ENCODE measurements around the gene SULT1A1. TPM values are rescaled to one million over a fixed set of nuclear protein-coding genes. Genes with fewer than 3 reads are reported as not detected.

SULT1A1 gene
- total and polyA plus RNA-seq, 2 of the 8 experiments (the other 6 are each of a cell fraction or from before 2014, with no cell fraction given): 2.1 to 4.0 TPM

DNA sequence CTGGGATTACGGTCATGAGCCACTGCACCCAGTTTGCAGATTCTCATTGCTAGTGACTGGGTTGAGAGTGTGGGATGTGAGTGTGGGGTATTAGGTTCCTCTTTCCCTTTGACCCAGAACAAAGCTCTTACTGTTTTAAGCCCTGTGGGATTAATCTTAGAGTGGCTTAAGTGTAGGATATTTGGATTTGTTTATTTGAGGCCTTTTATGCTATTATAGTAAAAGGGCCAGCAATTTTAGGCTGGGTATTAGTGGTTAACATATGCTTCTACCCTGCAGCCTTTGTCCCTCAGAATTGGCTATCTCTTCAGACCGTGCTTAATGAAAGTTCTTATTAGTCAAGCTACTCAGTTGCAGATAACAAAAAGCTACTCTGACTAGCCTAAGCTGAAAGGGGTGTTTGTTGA is 52.9 kb downstream of the SULT1A1 start:
- Histone ChIP-seq H4K91ac (replicated peaks; ENCODE audit: insufficient read length, low read length) (no peak overlapping the region), H4K5ac (ENCODE audit: insufficient read length, low read depth, low read length) (no peak overlapping the region), H2BK12ac (ENCODE audit: low read depth, low read length) (no peak overlapping the region), H3K27me3 (replicated peaks in 1 of 4; ENCODE audit: control insufficient read depth in 3 of 4, extremely low read depth in 1 of 4, insufficient read depth in 3 of 4, low read length in 3 of 4) (no peaks in the 10 kb centered on the region), H2AK5ac (ENCODE audit: low read depth, low read length) (no peak overlapping the region), H3K36me3 (ENCODE audit: control insufficient read depth in 2 of 4, insufficient read depth in 4 of 4, low read length in 3 of 4) (no peaks in the 10 kb centered on the region; a peak in 1 of 8 replicates), H2BK15ac (ENCODE audit: low read length) (no peak overlapping the region), H3K4me1 (replicated peaks in 1 of 4; ENCODE audit: control insufficient read depth in 3 of 4, insufficient read depth in 4 of 4, low read length in 3 of 4) (no peaks in the 10 kb centered on the region), H4K8ac (ENCODE audit: extremely low read depth, insufficient read depth, low read length) (no peak overlapping the region), H3K23ac (ENCODE audit: insufficient read length) (no peak overlapping the region), H2BK120ac (replicated peaks; ENCODE audit: low read depth, low read length) (no peak overlapping the region), H3K79me1 (ENCODE audit: low read depth, low read length) (no peaks in the 10 kb centered on the region; the same call in 1 of the 2 replicates), H3K9me3 (ENCODE audit: insufficient read depth in 2 of 2, low read depth in 1 of 2, low read length in 1 of 2) (no peaks in the 10 kb centered on the region), H3K23me2 (ENCODE audit: low read depth, low read length) (no peaks in the 10 kb centered on the region), H3K14ac (ENCODE audit: insufficient read length) (no peak overlapping the region), H2AFZ (ENCODE audit: low read length) (no peak overlapping the region), H2BK5ac (ENCODE audit: low read depth, low read length) (no peak overlapping the region), H3K18ac (ENCODE audit: extremely low read depth, low read length) (no peak overlapping the region), H3K4me2 (ENCODE audit: insufficient read depth in 1 of 2, low read depth in 2 of 2, low read length in 2 of 2) (no peak overlapping the region), H4K20me1 (replicated peaks in 1 of 2; ENCODE audit: control insufficient read depth in 1 of 2, insufficient read depth in 2 of 2, low read length in 2 of 2) (peaks cover 0 to 2% of the 10 kb centered on the region in 2 experiments), H3K4me3 (ENCODE audit: extremely low read depth in 1 of 4, insufficient read depth in 2 of 4, low read depth in 3 of 4, low read length in 4 of 4) (no peak overlapping the region), H3K56ac (replicated peaks; ENCODE audit: insufficient read length, low read depth, low read length) (no peak overlapping the region), H3K9ac (replicated peaks in 1 of 4; ENCODE audit: extremely low read depth in 1 of 4, low read depth in 3 of 4, low read length in 3 of 4) (no peak overlapping the region), H2BK20ac (ENCODE audit: low read length) (no peak overlapping the region), H3K4ac (replicated peaks; ENCODE audit: insufficient read length, low read depth, low read length) (no peak overlapping the region), H3K79me2 (ENCODE audit: control insufficient read depth in 1 of 2, insufficient read depth in 2 of 2, low read length in 2 of 2) (peaks cover 0 to 3% of the 10 kb centered on the region in 2 experiments; a peak in 2 of 4 replicates), H3K27ac (ENCODE audit: low read depth, low read length) (no peak overlapping the region)
- TF ChIP-seq JUND (IDR thresholded peaks at IDR 0.05; ENCODE audit: low read length) (no peak), RXRA (IDR thresholded peaks at IDR 0.05; ENCODE audit: insufficient read depth, low read depth, low read length) (no peak)
- TF ChIP-seq, protein P1, sequence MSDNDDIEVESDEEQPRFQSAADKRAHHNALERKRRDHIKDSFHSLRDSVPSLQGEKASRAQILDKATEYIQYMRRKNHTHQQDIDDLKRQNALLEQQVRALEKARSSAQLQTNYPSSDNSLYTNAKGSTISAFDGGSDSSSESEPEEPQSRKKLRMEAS (IDR thresholded peaks at IDR 0.05): no peak
- DNase-seq (ENCODE audit: low read depth in 1 of 2, low spot score in 2 of 2) (no peak), FAIRE-seq (no peak)
- 93% methylated on average over 2 of the region's 2 CpGs; no CpG with 5 or more reads in 1 of the 2 experiments for WGBS, 2 experiments (ENCODE audit: extremely low coverage in 1 of 2, insufficient coverage in 1 of 2, insufficient read length in 1 of 2, insufficient replicate concordance in 2 of 2, low coverage in 1 of 2, low lambda C conversion rate in 2 of 2, missing lambda C conversion rate in 1 of 2)
- CTCF ChIA-PET (ENCODE audit: partially characterized antibody): interaction anchor here (0.6 to 1.1 kb wide), 3 partner anchors 18 to 40 kb away, joined by 3 to 4 read pairs (median 3); no protein-coding TSS in a partner anchor
- POLR2A ChIA-PET (ENCODE audit: partially characterized antibody): interaction anchor here (0.8 to 1.5 kb wide), 2 partner anchors 16 to 36 kb away, joined by 4 read pairs; no protein-coding TSS in a partner anchor

Measured in H1 (cell line).